HepG2 (cell line): ENCODE data around the gene PPP4C. TPM values are rescaled to one million over a fixed set of nuclear protein-coding genes. Genes with fewer than 3 reads are reported as not detected.

Source experiments
- AGO1 ChIP-seq: fragments of 200-400 bp; formaldehyde crosslinking; IDR thresholded peaks from 2 replicates; pipeline ENCODE4 v1.6.1; 2017; ENCODE audit warnings: mild to moderate bottlenecking, low read depth, low read length, moderate library complexity; ENCODE audit not compliant: poor library complexity, severe bottlenecking
- BCL6 ChIP-seq: IDR thresholded peaks from 2 replicates; pipeline ENCODE4 v1.6.1; 2016; ENCODE audit warnings: missing genetic modification reagents, missing compliant biosample characterization
- EHMT2 ChIP-seq: fragments of 200-600 bp; sonication (generic); IDR thresholded peaks from 2 replicates; pipeline ENCODE4 v1.7.0; 2017; ENCODE audit warnings: antibody characterized with exemption, low read depth, low read length, borderline replicate concordance
- EZH2 ChIP-seq: conservative IDR thresholded peaks from 2 replicates; pipeline ENCODE4 v1.6.1; 2012; ENCODE audit warnings: mild to moderate bottlenecking, low read depth, low read length, moderate library complexity
- FOXK2 ChIP-seq: fragments of 450-650 bp; IDR thresholded peaks from 2 replicates; pipeline ENCODE4 v1.6.1; 2016
- KDM5B ChIP-seq: sonication (generic); formaldehyde crosslinking; IDR thresholded peaks from 2 replicates; pipeline ENCODE4 v1.4.0; 2020; ENCODE audit warnings: missing genetic modification reagents, mild to moderate bottlenecking, borderline replicate concordance
- NR2F1 ChIP-seq, 2 experiments: fragments of 450-650 bp in 1 of 2; formaldehyde crosslinking in 1 of 2; IDR thresholded peaks; 2 replicates each; pipeline versions ENCODE4 v1.5.0 to v1.6.1; 2016 to 2020; ENCODE audit warnings: mild to moderate bottlenecking in 1 of 2, missing compliant biosample characterization in 1 of 2, missing genetic modification reagents in 1 of 2, moderate library complexity in 1 of 2
- RELA ChIP-seq: sonication (generic); formaldehyde crosslinking; IDR thresholded peaks from 2 replicates; pipeline ENCODE4 v1.4.0; 2020; ENCODE audit warnings: missing genetic modification reagents
- REST ChIP-seq, 2 experiments: IDR thresholded peaks; 2 replicates each; pipeline ENCODE4 v1.6.1; 2011 to 2012; ENCODE audit warnings: low read length in 2 of 2, borderline replicate concordance in 1 of 2, low read depth in 1 of 2, mild to moderate bottlenecking in 1 of 2, moderate library complexity in 1 of 2
- SAFB2 ChIP-seq: sonication (generic); formaldehyde crosslinking; IDR thresholded peaks from 2 replicates; pipeline ENCODE4 v1.5.1; 2020; ENCODE audit warnings: missing genetic modification reagents, low read depth, mild to moderate bottlenecking, borderline replicate concordance
- TCF7 ChIP-seq: sonication (generic); IDR thresholded peaks from 2 replicates; pipeline ENCODE4 v1.6.1; 2016; ENCODE audit warnings: antibody characterized with exemption, low read depth
- XBP1 ChIP-seq: sonication (generic); formaldehyde crosslinking; IDR thresholded peaks from 2 replicates; pipeline ENCODE4 v1.5.0; 2020; ENCODE audit warnings: missing genetic modification reagents
- ZBTB42 ChIP-seq: sonication (generic); formaldehyde crosslinking; IDR thresholded peaks from 2 replicates; pipeline ENCODE4 v1.5.0; 2020; ENCODE audit warnings: mild to moderate bottlenecking, missing genetic modification reagents
- ZNF256 ChIP-seq: sonication (generic); formaldehyde crosslinking; conservative IDR thresholded peaks from 2 replicates; pipeline ENCODE4 v1.4.0; 2020; ENCODE audit warnings: missing genetic modification reagents
- ZNF274 ChIP-seq: sonication (generic); formaldehyde crosslinking; IDR thresholded peaks from 2 replicates; pipeline ENCODE4 v1.5.1; 2020; ENCODE audit warnings: mild to moderate bottlenecking, missing genetic modification reagents
- ZNF33B ChIP-seq: sonication (generic); formaldehyde crosslinking; IDR thresholded peaks from 2 replicates; pipeline ENCODE4 v1.5.1; 2020; ENCODE audit warnings: mild to moderate bottlenecking, missing genetic modification reagents
- ZNF354B ChIP-seq: sonication (generic); formaldehyde crosslinking; IDR thresholded peaks from 2 replicates; pipeline ENCODE4 v1.8.0; 2022; ENCODE audit warnings: mild to moderate bottlenecking, missing genetic modification reagents
- ZNF362 ChIP-seq: sonication (generic); formaldehyde crosslinking; IDR thresholded peaks from 2 replicates; pipeline ENCODE4 v1.4.0; 2020; ENCODE audit warnings: missing genetic modification reagents, mild to moderate bottlenecking, borderline replicate concordance
- ZNF414 ChIP-seq: sonication (generic); formaldehyde crosslinking; IDR thresholded peaks from 2 replicates; pipeline ENCODE4 v1.5.0; 2020; ENCODE audit warnings: missing genetic modification reagents
- ZNF543 ChIP-seq: sonication (generic); formaldehyde crosslinking; IDR thresholded peaks from 2 replicates; pipeline ENCODE4 v1.4.0; 2020; ENCODE audit warnings: mild to moderate bottlenecking, missing genetic modification reagents
- ZNF589 ChIP-seq: sonication (generic); formaldehyde crosslinking; conservative IDR thresholded peaks from 2 replicates; pipeline ENCODE4 v1.8.0; 2022; ENCODE audit warnings: mild to moderate bottlenecking, moderate library complexity, missing genetic modification reagents
- ZNF660 ChIP-seq: sonication (generic); formaldehyde crosslinking; IDR thresholded peaks from 2 replicates; pipeline ENCODE4 v1.5.1; 2020; ENCODE audit warnings: mild to moderate bottlenecking, low read depth, missing genetic modification reagents, borderline replicate concordance
- ZNF713 ChIP-seq: sonication (generic); formaldehyde crosslinking; IDR thresholded peaks from 2 replicates; pipeline ENCODE4 v1.4.0; 2020; ENCODE audit warnings: mild to moderate bottlenecking, missing genetic modification reagents
- ZNF878 ChIP-seq: sonication (generic); formaldehyde crosslinking; IDR thresholded peaks from 2 replicates; pipeline ENCODE4 v1.8.1; 2023; ENCODE audit warnings: mild to moderate bottlenecking, missing genetic modification reagents, moderate library complexity
- polyA plus RNA-seq, 8 experiments: library from polyadenylated mRNA; depleted of rRNA in 3 of 8; stranded (reverse) in 7 of 8; unstranded in 1 of 8; fragments of >200 nt; fragmentation: Illumina TruSeq in 4 of 8; extraction: Trizol in 4 of 8; gene quantifications; 2 replicates each; pipeline versions ENCODE4 v1.2.1 to v1.2.3, GENCODE V29; 2011 to 2016; ENCODE audit warnings: low read depth in 4 of 8, missing spikeins in 1 of 8, mixed read lengths in 1 of 8; ENCODE audit not compliant: insufficient read depth in 1 of 8
- total RNA-seq, 5 experiments: library from RNA; depleted of rRNA; stranded (reverse); fragments of >200 nt; fragmentation: Illumina TruSeq; extraction: Trizol; gene quantifications; 2 replicates each; pipeline ENCODE4 v1.2.3, GENCODE V29; 2016; ENCODE audit warnings: low read depth in 1 of 5

PPP4C gene
- total and polyA plus RNA-seq, 2 of the 13 experiments (the other 11 are each of a cell fraction or from before 2014, with no cell fraction given), result 176 to 220 TPM

GRCh38 chr16:30032083-30032819, 43.5 kb upstream of the PPP4C start (continued):
- TF ChIP-seq ZNF713 (no peak), REST (IDR thresholded peaks at IDR 0.05; ENCODE audit: borderline replicate concordance in 1 of 2, low read depth in 1 of 2, low read length in 2 of 2) (no peak; a peak in 2 of 4 replicates), KDM5B (CRISPR knock-in tag) (no peak), SAFB2 (CRISPR knock-in tag) (no peak), ZNF878 (CRISPR knock-in tag) (no peak), ZNF543 (CRISPR knock-in tag) (no peak), ZNF414 (CRISPR knock-in tag) (no peak), ZNF33B (CRISPR knock-in tag) (no peak), ZNF354B (no peak), ZNF660 (CRISPR knock-in tag) (no peak), XBP1 (CRISPR knock-in tag) (no peak), RELA (CRISPR knock-in tag) (no peak), AGO1 (no peak), NR2F1 (CRISPR knock-in tag; IDR thresholded peaks at IDR 0.05) (no peak), FOXK2 (no peak), ZNF256 (CRISPR knock-in tag) (no peak), EZH2 (no peak), EHMT2 (no peak), TCF7 (no peak), ZNF589 (CRISPR knock-in tag) (no peak), ZBTB42 (CRISPR knock-in tag) (no peak), ZNF362 (peak; percentile 31; the same call in 1 of the 2 replicates), ZNF274 (CRISPR knock-in tag) (no peak), BCL6 (no peak)
